ENCODE results near the gene ZWINT.

The ZWINT gene, protein sequence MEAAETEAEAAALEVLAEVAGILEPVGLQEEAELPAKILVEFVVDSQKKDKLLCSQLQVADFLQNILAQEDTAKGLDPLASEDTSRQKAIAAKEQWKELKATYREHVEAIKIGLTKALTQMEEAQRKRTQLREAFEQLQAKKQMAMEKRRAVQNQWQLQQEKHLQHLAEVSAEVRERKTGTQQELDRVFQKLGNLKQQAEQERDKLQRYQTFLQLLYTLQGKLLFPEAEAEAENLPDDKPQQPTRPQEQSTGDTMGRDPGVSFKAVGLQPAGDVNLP

GRCh38 chr10:56360967-56361612 lies at the start of gene ZWINT:
Gene ZWINT, minus strand, starts transcription at chr10:56361259. Its CDS starts 23 bp downstream, at chr10:56361236.
- Mint-ChIP-seq H3K9me3 (no peaks in the 10 kb centered on the region), H3K27me3 (no peaks in the 10 kb centered on the region), H3K4me3 (peak within 1 kb of the TSS; percentile 86), H3K36me3 (ENCODE audit: insufficient read depth) (peaks cover 8% of the 10 kb centered on the region), H3K27ac (ENCODE audit: low read depth) (peak within 1 kb of the TSS; percentile 74), H3K4me1 (peaks cover 18% of the 10 kb centered on the region)
- ATAC-seq (replicated peaks; ENCODE audit: extremely low read depth, poor library complexity, severe bottlenecking) = peak; percentile 90
- peak; percentile 82 to 87 for DNase-seq (ENCODE audit: low spot score in 2 of 2)

DNA sequence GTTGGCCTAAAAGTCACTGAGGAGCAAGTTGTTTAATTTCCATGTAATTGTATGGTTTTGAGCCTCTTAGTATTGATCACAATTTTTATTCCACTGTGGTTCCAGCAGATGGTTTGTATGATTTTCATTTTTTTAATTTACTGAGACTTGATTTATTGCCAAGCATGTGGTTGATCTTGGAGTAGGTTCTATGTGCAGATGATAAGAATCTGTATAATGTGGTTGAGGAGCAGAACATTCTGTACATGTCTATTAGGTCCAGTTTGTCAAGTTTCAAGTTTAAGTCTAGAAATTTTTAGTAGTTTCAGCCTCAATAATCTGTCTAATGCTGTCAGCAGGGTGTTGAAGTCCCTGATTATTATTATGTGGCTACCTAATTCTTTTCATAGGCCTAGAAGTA lies 22.7 kb upstream of the ZWINT start:
- no peaks in the 10 kb centered on the region for H3K36me3 Mint-ChIP-seq (ENCODE audit: insufficient read depth)
- no peaks in the 10 kb centered on the region for H3K9me3 Mint-ChIP-seq
- ATAC-seq (replicated peaks; ENCODE audit: extremely low read depth, poor library complexity, severe bottlenecking) (no peak), DNase-seq (ENCODE audit: low spot score in 2 of 2) (no peak)
- H3K4me3 Mint-ChIP-seq = no peak overlapping the region
- H3K4me1 Mint-ChIP-seq = no peaks in the 10 kb centered on the region
- H3K27ac Mint-ChIP-seq (ENCODE audit: low read depth) = no peak overlapping the region
- no peaks in the 10 kb centered on the region for H3K27me3 Mint-ChIP-seq

- peaks cover 4% of the 10 kb centered on the region for H3K9me3 Mint-ChIP-seq
- DNase-seq (ENCODE audit: low spot score in 2 of 2) = no peak
- H3K4me1 Mint-ChIP-seq = no peaks in the 10 kb centered on the region
- no peak overlapping the region for H3K4me3 Mint-ChIP-seq
- H3K36me3 Mint-ChIP-seq (ENCODE audit: insufficient read depth) = no peaks in the 10 kb centered on the region
- no peak for ATAC-seq (replicated peaks; ENCODE audit: extremely low read depth, poor library complexity, severe bottlenecking)
- H3K27me3 Mint-ChIP-seq = no peaks in the 10 kb centered on the region
- H3K27ac Mint-ChIP-seq (ENCODE audit: low read depth) = no peak overlapping the region
Observed at GRCh38 chr10:56370217-56371113, 9.4 kb upstream of the ZWINT start.

DNA sequence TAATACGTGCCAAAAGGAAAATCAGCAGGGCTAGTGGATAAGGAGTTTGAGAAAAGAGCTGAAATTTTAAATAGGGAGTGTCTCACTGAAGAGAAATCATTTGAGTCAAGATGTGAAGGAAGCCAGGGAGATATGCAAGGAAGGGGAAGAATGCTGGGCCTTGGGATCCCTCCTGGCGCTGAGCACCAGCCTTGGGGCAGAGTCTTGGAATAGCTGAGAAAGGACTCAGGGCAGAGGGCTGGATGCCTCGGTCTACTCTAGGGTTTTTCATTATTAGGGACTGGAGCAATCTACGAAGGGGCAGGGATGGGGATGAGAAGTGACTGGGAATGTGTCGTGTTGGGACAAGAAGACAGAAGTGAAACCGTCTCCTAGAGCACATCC lies 484 bp downstream of the ZWINT start:
- peaks cover 18% of the 10 kb centered on the region for H3K4me1 Mint-ChIP-seq
- DNase-seq (ENCODE audit: low spot score in 2 of 2) = no peak
- ATAC-seq (replicated peaks; ENCODE audit: extremely low read depth, poor library complexity, severe bottlenecking) = no peak
- peaks cover 8% of the 10 kb centered on the region for H3K36me3 Mint-ChIP-seq (ENCODE audit: insufficient read depth)
- H3K27ac Mint-ChIP-seq (ENCODE audit: low read depth) = peak overlapping the region; percentile 74
- peak overlapping the region; percentile 86 for H3K4me3 Mint-ChIP-seq
- no peaks in the 10 kb centered on the region for H3K9me3 Mint-ChIP-seq
- H3K27me3 Mint-ChIP-seq = no peaks in the 10 kb centered on the region

GRCh38 chr10:56359837-56360236 lies 1.2 kb downstream of the ZWINT start:
- Mint-ChIP-seq H3K9me3 (no peaks in the 10 kb centered on the region), H3K27me3 (no peaks in the 10 kb centered on the region), H3K27ac (ENCODE audit: low read depth) (no peak overlapping the region), H3K4me3 (no peak overlapping the region), H3K36me3 (ENCODE audit: insufficient read depth) (peaks cover 8% of the 10 kb centered on the region), H3K4me1 (peaks cover 18% of the 10 kb centered on the region)
- DNase-seq (ENCODE audit: low spot score in 2 of 2) (no peak), ATAC-seq (replicated peaks; ENCODE audit: extremely low read depth, poor library complexity, severe bottlenecking) (no peak)

DNA sequence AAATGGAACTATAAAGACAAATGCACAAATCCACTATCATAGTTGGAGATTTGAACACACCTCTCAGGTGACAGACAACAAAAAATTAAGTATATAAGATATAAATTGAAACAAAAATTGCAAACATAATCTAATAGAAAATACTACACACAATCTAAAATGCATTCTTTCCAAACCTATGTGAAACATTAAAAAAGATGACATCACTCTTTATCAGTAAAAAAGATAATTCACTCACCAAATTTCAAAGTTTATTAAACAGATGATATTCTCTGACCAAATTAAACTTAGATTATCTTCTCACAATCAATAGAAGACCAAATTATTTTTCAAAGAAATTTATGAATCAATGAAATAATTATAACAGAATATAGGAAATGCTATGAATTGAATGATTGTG lies 4.0 kb downstream of the ZWINT start:
- ATAC-seq (replicated peaks; ENCODE audit: extremely low read depth, poor library complexity, severe bottlenecking) = no peak
- Mint-ChIP-seq H3K27ac (ENCODE audit: low read depth) (no peak overlapping the region), H3K9me3 (no peaks in the 10 kb centered on the region), H3K4me1 (peaks cover 18% of the 10 kb centered on the region), H3K36me3 (ENCODE audit: insufficient read depth) (peaks cover 8% of the 10 kb centered on the region), H3K27me3 (no peaks in the 10 kb centered on the region), H3K4me3 (no peak overlapping the region)
- DNase-seq (ENCODE audit: low spot score in 2 of 2) = no peak

DNA sequence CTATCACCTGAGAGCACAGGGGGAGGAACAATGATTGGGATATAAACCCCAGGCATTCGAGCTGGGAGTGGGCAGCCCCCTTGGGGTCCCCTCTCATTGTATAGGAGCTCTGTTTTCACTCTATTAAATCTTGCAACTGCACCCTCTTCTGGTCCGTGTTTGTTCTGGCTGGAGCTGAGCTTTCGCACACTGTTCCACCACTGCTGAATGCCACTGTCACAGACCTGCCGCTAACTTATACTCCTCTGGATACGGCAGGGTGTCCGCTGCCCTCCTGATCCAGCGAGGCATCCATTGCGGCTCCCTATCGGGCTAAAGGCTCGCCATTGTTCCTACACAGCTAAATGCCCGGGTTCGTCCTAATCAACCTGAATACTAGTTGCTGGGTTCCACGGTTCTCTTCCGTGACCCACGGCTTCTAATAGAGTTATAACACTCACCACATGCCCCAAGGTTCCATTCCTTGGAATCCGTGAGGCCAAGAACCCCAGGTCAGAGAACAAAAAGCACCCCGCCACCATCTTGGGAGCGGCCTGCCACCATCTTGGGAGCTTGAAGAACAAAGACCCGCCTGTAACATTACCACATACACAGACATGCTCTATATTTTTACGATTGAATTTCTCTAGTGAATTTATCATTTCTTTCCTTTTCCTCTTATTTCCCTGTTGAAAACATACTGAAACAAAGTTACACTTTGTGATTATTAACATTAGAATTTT lies 9.0 kb downstream of the ZWINT start:
- Mint-ChIP-seq H3K9me3 (no peaks in the 10 kb centered on the region), H3K36me3 (ENCODE audit: insufficient read depth) (no peaks in the 10 kb centered on the region), H3K27me3 (no peaks in the 10 kb centered on the region), H3K4me3 (no peak overlapping the region), H3K4me1 (no peaks in the 10 kb centered on the region), H3K27ac (ENCODE audit: low read depth) (no peak overlapping the region)
- DNase-seq (ENCODE audit: low spot score in 2 of 2) (no peak), ATAC-seq (replicated peaks; ENCODE audit: extremely low read depth, poor library complexity, severe bottlenecking) (no peak)

DNA sequence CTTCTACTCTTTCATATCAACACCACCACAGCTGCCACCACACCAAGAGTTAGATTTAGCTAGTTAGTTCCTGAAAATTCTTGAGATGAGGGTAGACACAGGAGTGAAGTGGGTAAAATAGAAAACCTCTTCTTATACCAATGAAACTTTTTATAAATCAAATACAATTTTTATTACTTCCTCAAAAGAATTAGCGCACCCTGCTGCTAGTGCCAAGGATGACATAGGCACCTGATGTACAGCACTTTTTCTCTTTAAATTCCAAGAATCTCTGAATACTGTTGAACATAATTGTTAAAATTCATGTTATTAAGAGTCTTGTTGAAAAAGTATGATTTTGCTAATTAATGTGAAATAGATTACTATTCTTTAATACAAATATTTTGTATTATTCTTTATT lies 11.4 kb downstream of the ZWINT start:
- Mint-ChIP-seq H3K4me1 (no peaks in the 10 kb centered on the region), H3K27ac (ENCODE audit: low read depth) (no peak overlapping the region), H3K36me3 (ENCODE audit: insufficient read depth) (no peaks in the 10 kb centered on the region), H3K27me3 (no peaks in the 10 kb centered on the region), H3K4me3 (no peak overlapping the region), H3K9me3 (no peaks in the 10 kb centered on the region)
- DNase-seq (ENCODE audit: low spot score in 2 of 2) (no peak), ATAC-seq (replicated peaks; ENCODE audit: extremely low read depth, poor library complexity, severe bottlenecking) (no peak)

DNA sequence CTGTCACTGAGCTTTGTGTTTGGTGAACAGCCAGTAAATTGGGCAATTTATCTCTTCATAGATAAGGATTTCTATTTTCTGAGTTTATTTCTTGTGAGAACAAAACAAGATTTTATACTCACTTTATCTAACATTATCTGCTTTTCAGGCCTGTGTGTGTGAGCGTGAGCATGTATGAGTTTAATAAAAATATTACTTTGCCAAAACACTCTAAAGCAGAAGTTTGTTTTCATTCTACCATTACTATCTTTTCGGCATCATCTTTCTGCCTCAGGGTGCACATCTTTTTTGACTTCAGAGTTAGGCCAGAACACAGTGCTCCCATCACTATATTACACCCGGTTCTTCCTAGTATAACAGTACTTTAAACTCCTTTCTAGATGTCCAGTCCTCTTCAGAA lies 13.0 kb downstream of the ZWINT start:
- H3K4me1 Mint-ChIP-seq = no peaks in the 10 kb centered on the region
- no peaks in the 10 kb centered on the region for H3K27me3 Mint-ChIP-seq
- no peak for ATAC-seq (replicated peaks; ENCODE audit: extremely low read depth, poor library complexity, severe bottlenecking)
- no peak overlapping the region for H3K4me3 Mint-ChIP-seq
- H3K36me3 Mint-ChIP-seq (ENCODE audit: insufficient read depth) = no peaks in the 10 kb centered on the region
- H3K9me3 Mint-ChIP-seq = no peaks in the 10 kb centered on the region
- no peak for DNase-seq (ENCODE audit: low spot score in 2 of 2)
- H3K27ac Mint-ChIP-seq (ENCODE audit: low read depth) = no peak overlapping the region

DNA sequence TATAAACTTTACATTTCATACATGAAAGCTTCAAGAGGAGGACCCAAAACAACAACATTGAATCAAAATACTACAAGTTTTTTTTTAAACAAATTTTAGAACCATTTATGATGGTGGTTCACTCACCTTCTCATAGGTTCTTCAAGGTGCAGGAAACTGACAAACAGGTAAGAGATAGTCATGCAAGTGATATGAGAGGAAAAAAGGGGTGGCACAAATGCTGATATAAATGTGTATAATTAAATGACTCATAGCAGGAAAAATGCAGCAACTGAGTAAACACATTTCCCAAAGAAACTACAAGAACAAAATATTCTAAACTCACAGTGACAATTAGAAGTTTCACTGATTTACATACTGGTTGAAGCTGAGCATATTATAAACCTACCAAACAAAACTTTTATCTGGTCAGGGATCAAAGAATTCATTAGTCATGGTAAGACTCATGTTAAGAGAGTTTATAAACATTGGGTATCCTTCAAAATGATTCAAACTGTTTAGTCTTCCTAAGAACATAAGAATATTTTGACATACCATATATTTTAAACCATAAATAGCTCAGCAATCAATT lies 14.1 kb downstream of the ZWINT start:
- no peak for DNase-seq (ENCODE audit: low spot score in 2 of 2)
- H3K9me3 Mint-ChIP-seq = no peaks in the 10 kb centered on the region
- no peaks in the 10 kb centered on the region for H3K36me3 Mint-ChIP-seq (ENCODE audit: insufficient read depth)
- no peak overlapping the region for H3K4me3 Mint-ChIP-seq
- no peak overlapping the region for H3K27ac Mint-ChIP-seq (ENCODE audit: low read depth)
- no peaks in the 10 kb centered on the region for H3K4me1 Mint-ChIP-seq
- no peak for ATAC-seq (replicated peaks; ENCODE audit: extremely low read depth, poor library complexity, severe bottlenecking)
- H3K27me3 Mint-ChIP-seq = no peaks in the 10 kb centered on the region

DNA sequence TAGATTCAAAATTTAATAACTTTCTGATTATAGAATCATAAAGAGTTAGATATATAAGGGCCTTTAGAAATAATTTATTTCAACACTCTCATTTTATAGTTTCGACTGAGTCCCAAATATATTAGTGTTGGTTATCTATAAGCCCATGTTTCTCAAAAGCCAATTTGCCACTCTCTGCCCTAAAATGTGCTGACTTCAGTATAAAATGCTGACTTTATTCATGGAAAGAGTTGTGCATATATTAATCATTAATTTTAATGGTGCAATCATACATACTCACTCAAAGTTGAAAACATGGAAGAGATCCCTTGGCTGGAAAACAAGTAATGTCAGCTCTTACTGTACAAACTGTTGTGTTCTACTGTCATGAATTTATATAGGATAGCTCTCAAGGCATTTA lies 19.4 kb downstream of the ZWINT start:
- H3K27me3 Mint-ChIP-seq = no peaks in the 10 kb centered on the region
- H3K27ac Mint-ChIP-seq (ENCODE audit: low read depth) = no peak overlapping the region
- DNase-seq (ENCODE audit: low spot score in 2 of 2) (no peak), ATAC-seq (replicated peaks; ENCODE audit: extremely low read depth, poor library complexity, severe bottlenecking) (no peak)
- no peaks in the 10 kb centered on the region for H3K4me1 Mint-ChIP-seq
- H3K4me3 Mint-ChIP-seq = no peak overlapping the region
- no peaks in the 10 kb centered on the region for H3K9me3 Mint-ChIP-seq
- no peaks in the 10 kb centered on the region for H3K36me3 Mint-ChIP-seq (ENCODE audit: insufficient read depth)

- Mint-ChIP-seq H3K4me1 (no peaks in the 10 kb centered on the region), H3K4me3 (no peak overlapping the region), H3K27ac (ENCODE audit: low read depth) (no peak overlapping the region), H3K9me3 (peaks cover 2% of the 10 kb centered on the region), H3K27me3 (no peaks in the 10 kb centered on the region), H3K36me3 (ENCODE audit: insufficient read depth) (no peaks in the 10 kb centered on the region)
- DNase-seq (ENCODE audit: low spot score in 2 of 2) (no peak), ATAC-seq (replicated peaks; ENCODE audit: extremely low read depth, poor library complexity, severe bottlenecking) (no peak)
Observed at GRCh38 chr10:56329961-56330360, 31.1 kb downstream of the ZWINT start.

Data from central memory CD8-positive, alpha-beta T cell (primary cell).